VCaP (cell line): ENCODE results near the gene PNMT.

Experiments used
- H3K27ac ChIP-seq: fragments of 450-650 bp; 2 replicates; pipeline ENCODE4 v1.5.1; 2017
- CTCF ChIP-seq: fragments of 450-650 bp; conservative IDR thresholded peaks from 2 replicates; pipeline ENCODE4 v1.5.1; 2017; ENCODE audit warnings: mild to moderate bottlenecking, moderate library complexity

PNMT gene

GRCh38 chr17:39624313-39624712 is 43.9 kb upstream of the PNMT start:
- no peak for TF ChIP-seq CTCF
- H3K27ac ChIP-seq: no peak overlapping the region

GRCh38 chr17:39625198-39625785 is 43.0 kb upstream of the PNMT start:
- no peak for TF ChIP-seq CTCF
- no peak overlapping the region for H3K27ac ChIP-seq

GRCh38 chr17:39626171-39627046 is 41.8 kb upstream of the PNMT start, which contains the start of gene PPP1R1B:
Gene PPP1R1B (plus strand): TSS chr17:39626952. CDS start chr17:39627393, 441 bp downstream.
- TF ChIP-seq CTCF: no peak
- peak within 1 kb of the TSS; percentile 44; the same call in 1 of the 2 replicates for H3K27ac ChIP-seq

GRCh38 chr17:39627047-39627711 is 41.1 kb upstream of the PNMT start:
- TF ChIP-seq CTCF: no peak

GRCh38 chr17:39627712-39628516 is 40.3 kb upstream of the PNMT start:
- H3K27ac ChIP-seq: no peak overlapping the region
- no peak for TF ChIP-seq CTCF

More at GRCh38 chr17:39627047-39627711, 41.1 kb upstream of the PNMT start:
- peak overlapping the region; percentile 44; the same call in 1 of the 2 replicates for H3K27ac ChIP-seq

- TF ChIP-seq CTCF: no peak
- H3K27ac ChIP-seq: no peak overlapping the region
Observed at GRCh38 chr17:39628655-39629493, 39.4 kb upstream of the PNMT start.
